ENCODE results near the gene SULT1B1.

The SULT1B1 gene

DNA sequence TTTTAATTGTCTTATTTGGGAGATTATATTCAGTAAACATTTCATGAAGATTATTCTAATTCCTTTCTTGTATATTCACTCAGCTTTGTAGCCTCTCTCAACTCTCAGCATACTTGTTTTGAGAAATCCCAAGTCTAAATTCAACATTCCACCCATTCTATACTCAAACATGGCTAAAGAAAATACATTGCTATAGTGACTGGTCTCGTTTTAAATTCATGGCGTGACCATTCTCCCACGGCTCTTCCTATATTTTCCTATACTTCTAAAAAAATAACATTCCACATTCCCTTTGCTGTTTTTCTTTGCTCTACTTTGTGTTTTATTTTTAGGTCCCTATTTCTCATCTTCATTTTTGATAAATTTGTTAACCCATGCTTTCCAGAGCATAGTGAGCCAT is 58.2 kb downstream of the SULT1B1 start:
- no peak overlapping the region for H3K27ac Mint-ChIP-seq
- no peaks in the 10 kb centered on the region for H3K4me1 Mint-ChIP-seq (ENCODE audit: low read depth)
- H3K4me3 Mint-ChIP-seq, result no peak overlapping the region
- H3K36me3 Mint-ChIP-seq (ENCODE audit: low read depth), result no peaks in the 10 kb centered on the region
- H3K27me3 Mint-ChIP-seq, result no peaks in the 10 kb centered on the region
- peaks cover 19% of the 10 kb centered on the region for H3K9me3 Mint-ChIP-seq
- intact Hi-C loops (cut with micrococcal nuclease), result no loop called here

DNA sequence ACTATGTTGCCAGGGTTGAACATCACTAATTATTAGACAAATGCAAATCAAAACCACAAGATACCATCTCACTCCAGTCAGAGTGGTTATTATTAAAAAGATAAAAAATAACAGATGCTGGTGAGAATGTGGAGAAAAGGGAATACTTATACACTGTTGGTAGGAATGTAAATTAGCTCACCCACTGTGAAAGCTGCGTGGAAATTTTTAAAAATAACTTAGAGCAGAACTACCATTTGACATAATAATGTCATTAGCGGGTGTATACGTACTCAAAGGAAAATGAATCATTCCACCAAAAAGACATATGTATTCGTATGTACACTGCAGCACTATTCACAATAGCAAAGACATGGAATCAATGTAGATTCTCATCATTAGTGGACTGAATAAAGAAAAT is 58.7 kb downstream of the SULT1B1 start:
- no peak overlapping the region for H3K27ac Mint-ChIP-seq
- peaks cover 24% of the 10 kb centered on the region for H3K9me3 Mint-ChIP-seq
- H3K36me3 Mint-ChIP-seq (ENCODE audit: low read depth), result no peaks in the 10 kb centered on the region
- no peaks in the 10 kb centered on the region for H3K27me3 Mint-ChIP-seq
- intact Hi-C loops (cut with micrococcal nuclease), result no loop called here
- H3K4me1 Mint-ChIP-seq (ENCODE audit: low read depth), result no peaks in the 10 kb centered on the region
- H3K4me3 Mint-ChIP-seq, result no peak overlapping the region

DNA sequence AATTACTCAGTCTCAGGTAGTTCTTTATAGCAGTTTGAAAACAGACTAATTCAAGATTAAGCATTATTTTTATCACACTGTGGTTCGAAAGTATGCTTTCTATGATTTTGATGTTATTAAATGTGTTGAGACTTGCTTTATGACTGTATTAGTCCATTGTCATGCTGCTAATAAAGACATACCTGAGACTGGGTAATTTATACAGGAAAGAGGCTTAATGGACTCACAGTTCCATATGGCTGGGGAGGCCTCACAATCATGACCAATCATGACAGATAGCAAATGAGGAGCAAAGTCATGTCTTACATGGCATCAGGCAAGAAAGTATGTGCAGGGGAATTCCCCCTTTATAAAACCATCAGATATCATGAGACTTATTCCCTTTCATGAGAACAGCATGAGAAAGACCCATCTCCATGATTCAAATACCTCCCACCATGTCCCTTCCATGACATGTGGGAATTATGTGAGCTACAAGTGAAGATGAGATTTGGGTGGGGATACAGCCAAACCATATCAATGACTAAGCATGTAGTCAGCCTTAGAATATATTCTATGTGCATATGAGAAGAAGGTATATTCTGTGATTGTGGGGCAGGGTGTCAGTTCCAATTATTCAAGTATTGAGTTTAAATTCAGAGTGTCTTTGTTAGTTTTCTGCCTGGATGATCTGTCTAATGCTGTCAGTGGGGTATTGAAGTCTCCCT is 62.7 kb downstream of the SULT1B1 start:
- Mint-ChIP-seq H3K27ac (no peak overlapping the region), H3K27me3 (no peaks in the 10 kb centered on the region), H3K9me3 (peaks cover 27% of the 10 kb centered on the region), H3K4me3 (no peak overlapping the region), H3K36me3 (ENCODE audit: low read depth) (no peaks in the 10 kb centered on the region), H3K4me1 (ENCODE audit: low read depth) (no peaks in the 10 kb centered on the region)
- intact Hi-C loops (cut with micrococcal nuclease), result no loop called here

- intact Hi-C loops (cut with micrococcal nuclease), result loop anchor here (1.0 to 2.0 kb wide), 3 partner anchors 133 to 494 kb away; no protein-coding TSS in a partner anchor
- no peak overlapping the region for H3K27ac Mint-ChIP-seq
- no peak overlapping the region for H3K4me3 Mint-ChIP-seq
- peaks cover 4% of the 10 kb centered on the region for H3K27me3 Mint-ChIP-seq
- H3K4me1 Mint-ChIP-seq (ENCODE audit: low read depth), result no peaks in the 10 kb centered on the region
- no peaks in the 10 kb centered on the region for H3K36me3 Mint-ChIP-seq (ENCODE audit: low read depth)
- no peaks in the 10 kb centered on the region for H3K9me3 Mint-ChIP-seq
Measured at GRCh38 chr4:69689599-69689998, 70.8 kb downstream of the SULT1B1 start.

DNA sequence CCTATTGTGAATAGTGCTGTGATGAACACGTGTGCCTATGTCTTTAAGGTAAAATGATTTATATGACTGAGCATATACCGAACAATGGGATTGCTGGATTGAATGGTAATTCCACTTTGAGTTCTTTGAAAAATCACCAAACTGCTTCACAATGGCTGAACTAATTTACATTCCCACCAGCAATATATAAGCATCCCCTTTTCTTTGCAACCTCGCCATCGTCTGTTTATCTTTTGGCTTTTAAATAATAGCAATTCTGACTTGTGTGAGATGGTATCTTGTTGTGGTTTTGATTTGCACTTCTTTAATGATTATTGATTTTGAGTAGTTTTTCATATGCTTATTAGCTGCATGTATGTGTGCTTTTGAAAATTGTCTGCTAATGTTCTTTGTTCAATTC is 75.6 kb downstream of the SULT1B1 start:
- Mint-ChIP-seq H3K36me3 (ENCODE audit: low read depth) (no peaks in the 10 kb centered on the region), H3K27ac (no peak overlapping the region), H3K4me1 (ENCODE audit: low read depth) (no peaks in the 10 kb centered on the region), H3K27me3 (peaks cover 4% of the 10 kb centered on the region), H3K4me3 (no peak overlapping the region), H3K9me3 (no peaks in the 10 kb centered on the region)
- intact Hi-C loops (cut with micrococcal nuclease), result no loop called here
